PFSK-1 (cell line): ENCODE data around the gene COL12A1.

ENCODE experiments used
- FOXP2 ChIP-seq: optimal IDR thresholded peaks from 2 replicates; pipeline ENCODE3; 2011; ENCODE audit warnings: borderline replicate concordance, control low read depth, inconsistent platforms; ENCODE audit not compliant: insufficient read depth; ENCODE audit errors: extremely low read length, extremely low read depth
- POLR2AphosphoS5 ChIP-seq: IDR thresholded peaks from 2 replicates; pipeline ENCODE4 v1.6.1; 2012; ENCODE audit warnings: low read depth, mild to moderate bottlenecking, control low read depth, low read length, moderate library complexity
- REST ChIP-seq, 2 experiments: IDR thresholded peaks; 2 replicates each; pipeline versions ENCODE4 v1.6.1 to v1.8.0; 2011 to 2012; ENCODE audit warnings: low read depth in 2 of 2, low read length in 2 of 2, control low read depth in 1 of 2, inconsistent platforms in 1 of 2, mild to moderate bottlenecking in 1 of 2, moderate library complexity in 1 of 2; ENCODE audit not compliant: insufficient read depth in 1 of 2
- SIN3A ChIP-seq: IDR thresholded peaks from 2 replicates; pipeline ENCODE4 v1.6.1; 2012; ENCODE audit warnings: mild to moderate bottlenecking, low read length, moderate library complexity, borderline replicate concordance; ENCODE audit not compliant: insufficient read depth
- TAF1 ChIP-seq: IDR thresholded peaks from 2 replicates; pipeline ENCODE4 v1.6.1; 2012; ENCODE audit warnings: low read length, control low read depth, borderline replicate concordance; ENCODE audit not compliant: insufficient read depth

COL12A1 gene

GRCh38 chr6:75084018-75084417, 121.8 kb downstream of the COL12A1 start:
- no peak for TF ChIP-seq REST (IDR thresholded peaks at IDR 0.05; ENCODE audit: insufficient read depth in 1 of 2, low read depth in 2 of 2, low read length in 2 of 2)
- TF ChIP-seq SIN3A = no peak
- no peak for TF ChIP-seq TAF1
- no peak for TF ChIP-seq FOXP2
- no peak for TF ChIP-seq POLR2AphosphoS5

GRCh38 chr6:75081921-75082320, 123.9 kb downstream of the COL12A1 start:
- TF ChIP-seq FOXP2 = no peak
- TF ChIP-seq SIN3A = no peak
- no peak for TF ChIP-seq REST (IDR thresholded peaks at IDR 0.05; ENCODE audit: insufficient read depth in 1 of 2, low read depth in 2 of 2, low read length in 2 of 2)
- no peak for TF ChIP-seq POLR2AphosphoS5

GRCh38 chr6:75081047-75081446, 124.8 kb downstream of the COL12A1 start:
- TF ChIP-seq SIN3A (no peak), TAF1 (no peak), FOXP2 (no peak), REST (IDR thresholded peaks at IDR 0.05; ENCODE audit: insufficient read depth in 1 of 2, low read depth in 2 of 2, low read length in 2 of 2) (no peak), POLR2AphosphoS5 (no peak)

GRCh38 chr6:75079589-75079988, 126.3 kb downstream of the COL12A1 start:
- no peak for TF ChIP-seq REST (IDR thresholded peaks at IDR 0.05; ENCODE audit: insufficient read depth in 1 of 2, low read depth in 2 of 2, low read length in 2 of 2)

- TF ChIP-seq REST (IDR thresholded peaks at IDR 0.05; ENCODE audit: insufficient read depth in 1 of 2, low read depth in 2 of 2, low read length in 2 of 2) (no peak), POLR2AphosphoS5 (no peak)
These were observed 128.2 kb downstream of the COL12A1 start for GRCh38 chr6:75077701-75078100.
